Right lobe of liver (tissue), 4 donors: ENCODE results near the gene MEG3.

Experiments used
- POLR2A ChIP-seq: fragments of 450-650 bp; IDR thresholded peaks from one replicate; pipeline ENCODE4 v1.6.1; 2017; ENCODE audit warnings: antibody characterized with exemption, mild to moderate bottlenecking
- TF ChIP-seq, protein P1 (sequence below), 4 donors: fragments of 200-600 bp in 3 of 4; fragments of 450-650 bp in 1 of 4; IDR thresholded peaks; one replicate each; pipeline versions ENCODE4 v1.5.1 to v1.8.0; 2016 to 2022; ENCODE audit warnings: antibody characterized with exemption in 4 of 4, mild to moderate bottlenecking in 2 of 4
- donor health status: DM: no; HTN: no; CAD: no.
- donor health status: DM: no; HTN: no; CAD: no.
- donor health status: DM: no; HTN: yes; CAD: no.

DNA sequence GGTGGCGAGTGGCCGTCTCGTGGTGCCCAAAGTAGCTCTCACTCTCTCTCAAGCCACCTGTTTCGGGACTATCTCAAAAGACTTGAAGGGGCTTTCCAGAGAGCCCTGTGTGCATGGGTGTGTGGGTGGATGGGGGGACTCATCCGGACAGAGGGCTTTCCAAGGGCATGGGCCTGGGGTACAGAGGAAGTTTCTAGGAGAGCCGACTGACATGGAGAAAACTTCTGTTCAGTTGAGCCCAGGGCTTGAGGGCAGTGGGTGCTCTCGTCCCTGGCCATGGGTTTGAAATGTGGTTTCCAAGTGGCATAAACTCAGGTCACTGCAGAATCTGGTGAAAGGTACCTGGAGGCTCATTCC is 47.4 kb upstream of the MEG3 start:
- TF ChIP-seq, protein P1, sequence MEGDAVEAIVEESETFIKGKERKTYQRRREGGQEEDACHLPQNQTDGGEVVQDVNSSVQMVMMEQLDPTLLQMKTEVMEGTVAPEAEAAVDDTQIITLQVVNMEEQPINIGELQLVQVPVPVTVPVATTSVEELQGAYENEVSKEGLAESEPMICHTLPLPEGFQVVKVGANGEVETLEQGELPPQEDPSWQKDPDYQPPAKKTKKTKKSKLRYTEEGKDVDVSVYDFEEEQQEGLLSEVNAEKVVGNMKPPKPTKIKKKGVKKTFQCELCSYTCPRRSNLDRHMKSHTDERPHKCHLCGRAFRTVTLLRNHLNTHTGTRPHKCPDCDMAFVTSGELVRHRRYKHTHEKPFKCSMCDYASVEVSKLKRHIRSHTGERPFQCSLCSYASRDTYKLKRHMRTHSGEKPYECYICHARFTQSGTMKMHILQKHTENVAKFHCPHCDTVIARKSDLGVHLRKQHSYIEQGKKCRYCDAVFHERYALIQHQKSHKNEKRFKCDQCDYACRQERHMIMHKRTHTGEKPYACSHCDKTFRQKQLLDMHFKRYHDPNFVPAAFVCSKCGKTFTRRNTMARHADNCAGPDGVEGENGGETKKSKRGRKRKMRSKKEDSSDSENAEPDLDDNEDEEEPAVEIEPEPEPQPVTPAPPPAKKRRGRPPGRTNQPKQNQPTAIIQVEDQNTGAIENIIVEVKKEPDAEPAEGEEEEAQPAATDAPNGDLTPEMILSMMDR (IDR thresholded peaks at IDR 0.05), result no peak
- TF ChIP-seq POLR2A, result no peak
